ENCODE measurements around the gene XYLT1. TPM values are rescaled to one million over a fixed set of nuclear protein-coding genes. Genes with fewer than 3 reads are reported as not detected.

XYLT1 gene
- total RNA-seq, 2 donors from 2014 or later = 14.4 to 31.3 TPM

DNA sequence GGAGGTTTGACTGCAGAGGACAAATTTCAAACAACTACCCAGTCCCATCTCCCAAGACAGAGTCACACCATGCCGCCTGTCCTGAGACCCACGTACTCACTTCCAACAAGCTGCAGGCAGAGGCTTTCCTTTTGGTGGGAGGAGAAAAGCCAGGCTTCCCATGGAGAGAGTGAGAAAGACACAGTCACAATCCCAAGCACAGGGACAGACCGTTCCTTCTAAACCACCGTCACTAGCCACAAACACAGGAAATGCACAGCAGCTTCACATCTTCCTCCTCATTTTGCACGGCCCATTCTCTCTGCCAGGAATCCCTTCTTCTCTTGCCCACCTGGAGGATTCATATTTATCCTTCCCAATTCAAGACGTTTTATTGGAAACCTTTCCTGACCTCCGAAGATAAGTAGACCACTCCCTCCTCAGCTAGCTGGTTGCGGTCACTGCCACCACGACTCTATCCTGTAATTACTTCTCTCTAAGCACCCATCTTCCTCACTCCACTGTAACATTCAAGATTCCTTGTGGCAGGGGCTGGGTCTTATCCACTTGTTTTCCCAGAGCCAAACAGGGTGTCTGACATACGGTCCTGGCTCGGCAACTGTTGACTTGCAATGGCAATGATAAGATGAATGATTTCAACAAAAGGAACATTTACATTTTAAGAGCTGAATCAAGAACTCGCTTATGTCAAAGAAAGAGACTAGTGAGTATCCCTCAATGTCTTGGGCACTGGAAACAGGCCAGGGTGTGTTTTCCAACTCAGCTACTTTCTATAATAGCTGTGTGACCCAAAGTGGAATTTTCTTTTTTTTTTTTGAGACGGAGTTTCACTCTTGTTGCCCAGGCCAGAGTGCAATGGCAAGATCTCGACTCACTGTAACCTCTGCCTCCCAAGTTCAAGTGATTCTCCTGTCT lies 87.6 kb downstream of the XYLT1 start:
- no peak for DNase-seq (ENCODE audit: low spot score)
- H3K4me3 ChIP-seq = no peak overlapping the region
- no peaks in the 10 kb centered on the region for H3K9me3 ChIP-seq
- no peaks in the 10 kb centered on the region for H3K27me3 ChIP-seq
- H3K36me3 ChIP-seq = no peaks in the 10 kb centered on the region
- H3K27ac ChIP-seq = peak overlapping the region; percentile 56 to 79
- H3K4me1 ChIP-seq = peaks cover 0 to 72% of the 10 kb centered on the region in 2 donors
- TF ChIP-seq, protein P1, sequence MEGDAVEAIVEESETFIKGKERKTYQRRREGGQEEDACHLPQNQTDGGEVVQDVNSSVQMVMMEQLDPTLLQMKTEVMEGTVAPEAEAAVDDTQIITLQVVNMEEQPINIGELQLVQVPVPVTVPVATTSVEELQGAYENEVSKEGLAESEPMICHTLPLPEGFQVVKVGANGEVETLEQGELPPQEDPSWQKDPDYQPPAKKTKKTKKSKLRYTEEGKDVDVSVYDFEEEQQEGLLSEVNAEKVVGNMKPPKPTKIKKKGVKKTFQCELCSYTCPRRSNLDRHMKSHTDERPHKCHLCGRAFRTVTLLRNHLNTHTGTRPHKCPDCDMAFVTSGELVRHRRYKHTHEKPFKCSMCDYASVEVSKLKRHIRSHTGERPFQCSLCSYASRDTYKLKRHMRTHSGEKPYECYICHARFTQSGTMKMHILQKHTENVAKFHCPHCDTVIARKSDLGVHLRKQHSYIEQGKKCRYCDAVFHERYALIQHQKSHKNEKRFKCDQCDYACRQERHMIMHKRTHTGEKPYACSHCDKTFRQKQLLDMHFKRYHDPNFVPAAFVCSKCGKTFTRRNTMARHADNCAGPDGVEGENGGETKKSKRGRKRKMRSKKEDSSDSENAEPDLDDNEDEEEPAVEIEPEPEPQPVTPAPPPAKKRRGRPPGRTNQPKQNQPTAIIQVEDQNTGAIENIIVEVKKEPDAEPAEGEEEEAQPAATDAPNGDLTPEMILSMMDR (IDR thresholded peaks at IDR 0.05) = no peak

DNA sequence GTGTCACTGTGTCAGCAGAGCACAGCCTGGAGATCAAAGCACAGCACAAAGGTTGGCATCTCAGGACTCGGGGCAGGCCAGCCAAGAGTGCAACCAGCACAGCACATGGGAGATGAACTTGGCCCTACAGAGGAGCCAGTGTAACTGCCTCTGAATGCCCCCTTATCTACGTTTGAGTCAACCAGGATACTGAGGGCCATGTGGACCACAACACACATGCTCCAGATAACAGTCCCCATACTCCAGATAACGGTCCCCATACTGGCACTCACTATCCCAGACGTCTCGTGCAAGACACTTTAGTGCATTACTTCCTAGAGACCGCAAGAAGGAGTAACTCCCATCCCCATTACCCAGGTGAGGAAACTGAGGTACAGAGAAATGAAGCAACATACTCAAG lies 88.2 kb downstream of the XYLT1 start:
- H3K36me3 ChIP-seq = no peaks in the 10 kb centered on the region
- H3K4me3 ChIP-seq = no peak overlapping the region
- peak overlapping the region; percentile 56 to 79 for H3K27ac ChIP-seq
- DNase-seq (ENCODE audit: low spot score) = no peak
- no peaks in the 10 kb centered on the region for H3K9me3 ChIP-seq
- H3K4me1 ChIP-seq = peaks cover 0 to 79% of the 10 kb centered on the region in 2 donors
- H3K27me3 ChIP-seq = no peaks in the 10 kb centered on the region
- TF ChIP-seq, protein P1 (IDR thresholded peaks at IDR 0.05) = no peak

GRCh38 chr16:17381784-17382183 lies 89.0 kb downstream of the XYLT1 start:
- Histone ChIP-seq H3K27me3 (no peaks in the 10 kb centered on the region), H3K36me3 (no peaks in the 10 kb centered on the region), H3K4me3 (no peak overlapping the region), H3K4me1 (peaks cover 0 to 82% of the 10 kb centered on the region in 2 donors), H3K27ac (peak overlapping the region; percentile 56 to 79), H3K9me3 (no peaks in the 10 kb centered on the region)
- no peak for DNase-seq (ENCODE audit: low spot score)
- TF ChIP-seq, protein P1 (IDR thresholded peaks at IDR 0.05) = no peak

DNA sequence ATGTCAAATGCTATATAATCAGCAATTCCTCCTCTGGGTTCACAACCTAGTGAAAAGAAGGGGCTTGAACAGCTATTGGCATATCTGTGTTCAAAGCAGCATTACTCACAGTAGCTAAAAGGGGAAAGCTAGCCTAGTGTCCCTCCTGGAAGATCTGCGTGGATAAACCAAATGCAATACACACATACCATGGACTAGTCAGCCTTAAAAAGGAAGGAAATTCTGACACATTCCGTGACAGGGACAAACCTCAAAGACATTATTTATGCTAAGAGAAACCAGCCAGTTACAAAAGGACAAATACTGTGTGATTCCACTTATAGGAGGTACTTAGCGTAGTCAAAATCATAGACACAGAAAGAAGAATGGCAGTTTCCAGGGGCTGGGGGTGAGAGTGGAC lies 90.1 kb downstream of the XYLT1 start:
- Histone ChIP-seq H3K27me3 (no peaks in the 10 kb centered on the region), H3K27ac (peak overlapping the region; percentile 87 to 96), H3K36me3 (no peaks in the 10 kb centered on the region), H3K9me3 (no peaks in the 10 kb centered on the region), H3K4me1 (peaks cover 0 to 85% of the 10 kb centered on the region in 2 donors), H3K4me3 (no peak overlapping the region)
- TF ChIP-seq, protein P1 (IDR thresholded peaks at IDR 0.05) = no peak
- DNase-seq (ENCODE audit: low spot score) = no peak

GRCh38 chr16:17379121-17379571 lies 91.6 kb downstream of the XYLT1 start:
- Histone ChIP-seq H3K27me3 (no peaks in the 10 kb centered on the region), H3K9me3 (no peaks in the 10 kb centered on the region), H3K36me3 (no peaks in the 10 kb centered on the region), H3K4me1 (peaks cover 0 to 74% of the 10 kb centered on the region in 2 donors), H3K27ac (peak overlapping the region; percentile 87 to 96), H3K4me3 (peak overlapping the region in 1 of 2 donors; percentile 10)
- no peak for DNase-seq (ENCODE audit: low spot score)
- TF ChIP-seq, protein P1 (IDR thresholded peaks at IDR 0.05) = no peak
